Measurements from ENCODE around the gene RANGAP1. TPM values are rescaled to one million over a fixed set of nuclear protein-coding genes. Genes with fewer than 3 reads are reported as not detected.

Gene RANGAP1
- total RNA-seq, 1 donor from 2014 or later: 78.0 TPM

DNA sequence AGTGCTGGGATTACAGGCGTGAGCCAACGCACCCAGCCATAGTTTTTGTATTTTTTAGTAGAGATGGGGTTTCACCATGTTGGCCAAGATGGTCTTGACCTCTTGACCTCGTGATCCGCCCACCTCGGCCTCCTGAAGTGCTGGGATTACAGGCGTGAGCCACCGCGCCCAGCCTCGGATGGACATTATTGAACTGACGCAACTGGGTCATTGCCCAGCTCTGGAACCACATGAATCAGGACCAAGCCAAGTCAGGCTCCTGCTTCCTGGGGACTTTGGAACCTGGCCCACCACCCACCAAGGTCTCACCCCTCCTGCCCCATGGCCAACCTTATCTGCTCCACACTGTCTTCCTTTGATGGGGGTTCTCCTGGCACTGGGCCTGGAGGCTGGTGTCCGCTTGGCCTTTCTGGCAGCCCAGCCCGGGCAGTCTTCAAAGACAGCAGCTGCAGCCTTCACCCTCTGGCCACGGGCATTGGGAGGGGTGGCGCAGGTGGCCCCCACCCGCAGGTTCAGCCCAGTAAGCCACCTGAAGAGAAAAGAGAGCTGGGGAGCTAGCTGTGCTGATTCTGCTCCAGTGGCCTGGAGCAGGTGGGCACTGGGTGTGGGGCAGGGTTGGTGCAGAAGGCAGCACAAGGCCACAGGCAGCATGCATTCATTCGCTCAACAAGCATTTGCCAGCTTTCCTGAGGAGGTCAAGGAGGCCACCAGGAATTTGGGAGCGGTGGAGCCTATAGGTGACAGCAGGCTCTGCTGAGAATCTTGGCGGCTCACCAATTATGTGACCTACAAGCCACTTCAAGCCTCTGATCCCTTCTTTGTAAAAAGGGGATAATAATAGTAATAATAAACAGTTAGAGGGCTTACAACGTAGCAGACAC lies 50.9 kb downstream of the RANGAP1 start:
- Mint-ChIP-seq H3K27me3 (peaks cover 3% of the 10 kb centered on the region), H3K27ac (no peak overlapping the region), H3K4me1 (ENCODE audit: low read depth) (peaks cover 2% of the 10 kb centered on the region), H3K36me3 (ENCODE audit: insufficient read depth) (peaks cover 2% of the 10 kb centered on the region), H3K9me3 (ENCODE audit: low read depth) (no peaks in the 10 kb centered on the region), H3K4me3 (ENCODE audit: low read depth) (no peak overlapping the region)
- no peak for DNase-seq (ENCODE audit: low spot score, unreplicated experiment)
- TF ChIP-seq, protein P1, sequence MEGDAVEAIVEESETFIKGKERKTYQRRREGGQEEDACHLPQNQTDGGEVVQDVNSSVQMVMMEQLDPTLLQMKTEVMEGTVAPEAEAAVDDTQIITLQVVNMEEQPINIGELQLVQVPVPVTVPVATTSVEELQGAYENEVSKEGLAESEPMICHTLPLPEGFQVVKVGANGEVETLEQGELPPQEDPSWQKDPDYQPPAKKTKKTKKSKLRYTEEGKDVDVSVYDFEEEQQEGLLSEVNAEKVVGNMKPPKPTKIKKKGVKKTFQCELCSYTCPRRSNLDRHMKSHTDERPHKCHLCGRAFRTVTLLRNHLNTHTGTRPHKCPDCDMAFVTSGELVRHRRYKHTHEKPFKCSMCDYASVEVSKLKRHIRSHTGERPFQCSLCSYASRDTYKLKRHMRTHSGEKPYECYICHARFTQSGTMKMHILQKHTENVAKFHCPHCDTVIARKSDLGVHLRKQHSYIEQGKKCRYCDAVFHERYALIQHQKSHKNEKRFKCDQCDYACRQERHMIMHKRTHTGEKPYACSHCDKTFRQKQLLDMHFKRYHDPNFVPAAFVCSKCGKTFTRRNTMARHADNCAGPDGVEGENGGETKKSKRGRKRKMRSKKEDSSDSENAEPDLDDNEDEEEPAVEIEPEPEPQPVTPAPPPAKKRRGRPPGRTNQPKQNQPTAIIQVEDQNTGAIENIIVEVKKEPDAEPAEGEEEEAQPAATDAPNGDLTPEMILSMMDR (IDR thresholded peaks at IDR 0.05; ENCODE audit: unreplicated experiment): no peak

GRCh38 chr22:41231369-41231768 lies 54.6 kb downstream of the RANGAP1 start:
- H3K27me3 Mint-ChIP-seq: no peaks in the 10 kb centered on the region
- no peaks in the 10 kb centered on the region for H3K9me3 Mint-ChIP-seq (ENCODE audit: low read depth)
- no peaks in the 10 kb centered on the region for H3K4me1 Mint-ChIP-seq (ENCODE audit: low read depth)
- TF ChIP-seq, protein P1 (IDR thresholded peaks at IDR 0.05; ENCODE audit: unreplicated experiment): no peak
- no peak overlapping the region for H3K4me3 Mint-ChIP-seq (ENCODE audit: low read depth)
- DNase-seq (ENCODE audit: low spot score, unreplicated experiment): no peak
- H3K27ac Mint-ChIP-seq: no peak overlapping the region
- peaks cover 4% of the 10 kb centered on the region for H3K36me3 Mint-ChIP-seq (ENCODE audit: insufficient read depth)

- H3K36me3 Mint-ChIP-seq (ENCODE audit: insufficient read depth): peaks cover 4% of the 10 kb centered on the region
- no peak for DNase-seq (ENCODE audit: low spot score, unreplicated experiment)
- H3K27ac Mint-ChIP-seq: no peak overlapping the region
- no peaks in the 10 kb centered on the region for H3K4me1 Mint-ChIP-seq (ENCODE audit: low read depth)
- TF ChIP-seq, protein P1 (IDR thresholded peaks at IDR 0.05; ENCODE audit: unreplicated experiment): no peak
- H3K4me3 Mint-ChIP-seq (ENCODE audit: low read depth): no peak overlapping the region
- H3K27me3 Mint-ChIP-seq: no peaks in the 10 kb centered on the region
- no peaks in the 10 kb centered on the region for H3K9me3 Mint-ChIP-seq (ENCODE audit: low read depth)
These were observed 55.6 kb downstream of the RANGAP1 start for GRCh38 chr22:41230401-41230785.

GRCh38 chr22:41229730-41230400 lies 56.1 kb downstream of the RANGAP1 start:
- TF ChIP-seq, protein P1 (IDR thresholded peaks at IDR 0.05; ENCODE audit: unreplicated experiment): no peak
- no peaks in the 10 kb centered on the region for H3K4me1 Mint-ChIP-seq (ENCODE audit: low read depth)
- H3K36me3 Mint-ChIP-seq (ENCODE audit: insufficient read depth): peaks cover 4% of the 10 kb centered on the region

GRCh38 chr22:41229215-41229614 lies 56.8 kb downstream of the RANGAP1 start:
- DNase-seq (ENCODE audit: low spot score, unreplicated experiment): no peak
- Mint-ChIP-seq H3K27ac (no peak overlapping the region), H3K4me1 (ENCODE audit: low read depth) (no peaks in the 10 kb centered on the region), H3K36me3 (ENCODE audit: insufficient read depth) (peaks cover 4% of the 10 kb centered on the region), H3K4me3 (ENCODE audit: low read depth) (no peak overlapping the region), H3K9me3 (ENCODE audit: low read depth) (no peaks in the 10 kb centered on the region), H3K27me3 (no peaks in the 10 kb centered on the region)
- TF ChIP-seq, protein P1 (IDR thresholded peaks at IDR 0.05; ENCODE audit: unreplicated experiment): no peak

More at GRCh38 chr22:41229730-41230400, 56.1 kb downstream of the RANGAP1 start:
- Mint-ChIP-seq H3K27ac (no peak overlapping the region), H3K9me3 (ENCODE audit: low read depth) (no peaks in the 10 kb centered on the region), H3K27me3 (no peaks in the 10 kb centered on the region), H3K4me3 (ENCODE audit: low read depth) (no peak overlapping the region)
- no peak for DNase-seq (ENCODE audit: low spot score, unreplicated experiment)
